ENCODE results near the gene GNGT2.

Gene GNGT2

GRCh38 chr17:49252148-49252695 is 41.8 kb upstream of the GNGT2 start:
- peak; percentile 66 for DNase-seq
- no peak; the same call in 1 of the 2 replicates for TF ChIP-seq CTCF (IDR thresholded peaks at IDR 0.05; ENCODE audit: low read depth, low read length)
- Histone ChIP-seq H3K9me3 (ENCODE audit: severe bottlenecking) (no peaks in the 10 kb centered on the region), H3K36me3 (no peaks in the 10 kb centered on the region), H3K4me3 (ENCODE audit: low read depth, low read length) (no peak overlapping the region), H3K27me3 (ENCODE audit: insufficient read depth, low read depth, severe bottlenecking) (no peaks in the 10 kb centered on the region), H3K27ac (no peak overlapping the region)

- no peak for DNase-seq
- Histone ChIP-seq H3K27ac (no peak overlapping the region), H3K9me3 (ENCODE audit: severe bottlenecking) (no peaks in the 10 kb centered on the region), H3K27me3 (ENCODE audit: insufficient read depth, low read depth, severe bottlenecking) (no peaks in the 10 kb centered on the region), H3K36me3 (no peaks in the 10 kb centered on the region), H3K4me3 (ENCODE audit: low read depth, low read length) (no peak overlapping the region)
- TF ChIP-seq CTCF (IDR thresholded peaks at IDR 0.05; ENCODE audit: low read depth, low read length) = no peak
These were observed 39.6 kb upstream of the GNGT2 start for GRCh38 chr17:49249890-49250522.

GRCh38 chr17:49249292-49249794 is 39.0 kb upstream of the GNGT2 start:
- no peak for DNase-seq
- no peaks in the 10 kb centered on the region for H3K36me3 ChIP-seq
- H3K4me3 ChIP-seq (ENCODE audit: low read depth, low read length) = no peak overlapping the region
- H3K9me3 ChIP-seq (ENCODE audit: severe bottlenecking) = no peaks in the 10 kb centered on the region
- no peaks in the 10 kb centered on the region for H3K27me3 ChIP-seq (ENCODE audit: insufficient read depth, low read depth, severe bottlenecking)
- TF ChIP-seq CTCF (IDR thresholded peaks at IDR 0.05; ENCODE audit: low read depth, low read length) = no peak
- H3K27ac ChIP-seq = no peak overlapping the region

GRCh38 chr17:49247944-49248343 is 37.6 kb upstream of the GNGT2 start:
- H3K9me3 ChIP-seq (ENCODE audit: severe bottlenecking) = no peaks in the 10 kb centered on the region
- no peak overlapping the region for H3K4me3 ChIP-seq (ENCODE audit: low read depth, low read length)
- H3K27ac ChIP-seq = no peak overlapping the region
- no peak for DNase-seq
- no peaks in the 10 kb centered on the region for H3K27me3 ChIP-seq (ENCODE audit: insufficient read depth, low read depth, severe bottlenecking)
- no peaks in the 10 kb centered on the region for H3K36me3 ChIP-seq
- TF ChIP-seq CTCF (IDR thresholded peaks at IDR 0.05; ENCODE audit: low read depth, low read length) = no peak

- DNase-seq = no peak
- Histone ChIP-seq H3K36me3 (no peaks in the 10 kb centered on the region), H3K9me3 (ENCODE audit: severe bottlenecking) (no peaks in the 10 kb centered on the region), H3K4me3 (ENCODE audit: low read depth, low read length) (no peak overlapping the region), H3K27me3 (ENCODE audit: insufficient read depth, low read depth, severe bottlenecking) (no peaks in the 10 kb centered on the region), H3K27ac (no peak overlapping the region)
- no peak for TF ChIP-seq CTCF (IDR thresholded peaks at IDR 0.05; ENCODE audit: low read depth, low read length)
These were observed 34.5 kb upstream of the GNGT2 start for GRCh38 chr17:49244839-49245238.

All from WERI-Rb-1 (cell line).